ENCODE data around the gene FBXO40. TPM values are rescaled to one million over a fixed set of nuclear protein-coding genes. Genes with fewer than 3 reads are reported as not detected.

The FBXO40 gene
- total RNA-seq, 1 experiment from 2014 or later = not detected

- DNase-seq (no peak), ATAC-seq (no peak)
- Histone ChIP-seq H3K27ac (ENCODE audit: low read length) (no peak overlapping the region), H3K4me1 (ENCODE audit: insufficient read depth, low read length) (no peaks in the 10 kb centered on the region), H3K9ac (ENCODE audit: low read length) (no peak overlapping the region), H4K20me1 (ENCODE audit: low read length) (no peaks in the 10 kb centered on the region), H3K79me2 (ENCODE audit: low read length) (no peaks in the 10 kb centered on the region), H3K9me2 (replicated peaks; ENCODE audit: low read length) (no peaks in the 10 kb centered on the region), H3K4me2 (ENCODE audit: low read length) (no peak overlapping the region), H3K27me3 (ENCODE audit: low read length) (peaks cover 31% of the 10 kb centered on the region; the same call in 1 of the 2 replicates), H3K4me3 (ENCODE audit: low read length) (no peak overlapping the region), H3K9me3 (ENCODE audit: low read length) (no peaks in the 10 kb centered on the region), H3F3A (ENCODE audit: low read length, unreplicated experiment) (no peaks in the 10 kb centered on the region), H3K36me3 (ENCODE audit: low read depth, low read length) (no peaks in the 10 kb centered on the region), H2AFZ (ENCODE audit: low read length) (no peak overlapping the region)
- intact Hi-C loops (cut with micrococcal nuclease) = no loop called here
- BruUV-seq (replicated peaks) = no TSS peak
- POLR2A ChIA-PET (ENCODE audit: unreplicated experiment) = no interaction called here
- TF ChIP-seq EZH2phosphoT487 (IDR thresholded peaks at IDR 0.05; ENCODE audit: borderline replicate concordance, low read length) = no peak
- CTCF ChIA-PET = no interaction called here
Measured at GRCh38 chr3:121619691-121620090, 26.5 kb downstream of the FBXO40 start.

- H3K4me3 ChIP-seq (ENCODE audit: low read length) = no peak overlapping the region
- H3F3A ChIP-seq (ENCODE audit: low read length, unreplicated experiment) = no peaks in the 10 kb centered on the region
- H3K9me3 ChIP-seq (ENCODE audit: low read length) = no peaks in the 10 kb centered on the region
- H4K20me1 ChIP-seq (ENCODE audit: low read length) = no peaks in the 10 kb centered on the region
- H3K9me2 ChIP-seq (replicated peaks; ENCODE audit: low read length) = no peaks in the 10 kb centered on the region
- no peaks in the 10 kb centered on the region for H3K36me3 ChIP-seq (ENCODE audit: low read depth, low read length)
- H3K27ac ChIP-seq (ENCODE audit: low read length) = no peak overlapping the region
- ATAC-seq (no peak), DNase-seq (no peak)
- no peaks in the 10 kb centered on the region for H3K4me1 ChIP-seq (ENCODE audit: insufficient read depth, low read length)
- POLR2A ChIA-PET (ENCODE audit: unreplicated experiment) = no interaction called here
- H3K4me2 ChIP-seq (ENCODE audit: low read length) = no peak overlapping the region
- no peaks in the 10 kb centered on the region for H3K79me2 ChIP-seq (ENCODE audit: low read length)
- peaks cover 31% of the 10 kb centered on the region; the same call in 1 of the 2 replicates for H3K27me3 ChIP-seq (ENCODE audit: low read length)
- intact Hi-C loops (cut with micrococcal nuclease) = no loop called here
- no peak for TF ChIP-seq CTCF (conservative IDR thresholded peaks at IDR 0.05; ENCODE audit: low read depth, low read length)
- TF ChIP-seq EZH2 (IDR thresholded peaks at IDR 0.05; ENCODE audit: low read length, unreplicated experiment) = no peak
- no peak for TF ChIP-seq EZH2phosphoT487 (IDR thresholded peaks at IDR 0.05; ENCODE audit: borderline replicate concordance, low read length)
- H2AFZ ChIP-seq (ENCODE audit: low read length) = no peak overlapping the region
- BruUV-seq (replicated peaks) = no TSS peak
- CTCF ChIA-PET = no interaction called here
- no peak overlapping the region for H3K9ac ChIP-seq (ENCODE audit: low read length)
Measured at GRCh38 chr3:121621491-121621890, 28.3 kb downstream of the FBXO40 start.

DNA sequence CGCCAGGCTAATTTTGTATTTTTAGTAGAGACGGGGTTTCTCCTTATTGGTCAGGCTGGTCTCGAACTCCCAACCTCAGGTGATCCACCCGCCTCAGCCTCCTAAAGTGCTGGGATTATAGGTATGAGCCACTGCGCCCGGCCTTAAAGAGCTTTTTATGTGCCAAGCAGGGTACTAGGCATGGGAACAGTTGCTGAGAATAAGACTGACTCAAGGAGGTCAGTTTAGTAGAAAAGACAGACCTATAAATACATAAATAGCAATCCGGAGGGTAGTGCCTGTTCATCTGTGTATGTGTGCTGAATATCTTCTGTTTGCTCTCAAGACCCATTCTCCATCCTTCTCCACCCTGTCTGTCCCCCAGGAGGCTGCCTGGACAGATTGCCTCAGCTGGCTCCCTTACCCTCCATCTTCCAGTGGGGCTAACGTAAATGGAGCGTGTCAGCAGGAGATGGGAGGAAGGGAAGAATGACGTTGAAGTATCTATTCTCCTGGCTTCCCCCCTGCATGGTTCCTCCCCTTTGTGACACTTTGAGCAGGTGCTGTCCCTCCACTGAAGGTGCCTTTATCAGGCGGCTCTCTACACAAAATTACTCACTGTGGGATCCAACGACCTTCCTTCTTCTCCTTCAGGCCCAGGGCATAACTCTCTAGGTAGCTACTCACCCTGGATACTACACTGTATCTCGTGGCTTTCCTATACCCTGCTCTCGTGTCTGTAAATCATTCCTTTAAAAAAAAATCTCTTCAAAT lies 31.1 kb downstream of the FBXO40 start:
- ATAC-seq (no peak), DNase-seq (no peak)
- peaks cover 31% of the 10 kb centered on the region; the same call in 1 of the 2 replicates for H3K27me3 ChIP-seq (ENCODE audit: low read length)
- no peaks in the 10 kb centered on the region for H3K4me1 ChIP-seq (ENCODE audit: insufficient read depth, low read length)
- H4K20me1 ChIP-seq (ENCODE audit: low read length) = no peaks in the 10 kb centered on the region
- H3K4me3 ChIP-seq (ENCODE audit: low read length) = no peak overlapping the region
- no peak overlapping the region for H3K9ac ChIP-seq (ENCODE audit: low read length)
- H3K4me2 ChIP-seq (ENCODE audit: low read length) = no peak overlapping the region
- POLR2A ChIA-PET (ENCODE audit: unreplicated experiment) = no interaction called here
- intact Hi-C loops (cut with micrococcal nuclease) = no loop called here
- no peaks in the 10 kb centered on the region for H3K36me3 ChIP-seq (ENCODE audit: low read depth, low read length)
- H3K9me2 ChIP-seq (replicated peaks; ENCODE audit: low read length) = no peaks in the 10 kb centered on the region
- BruUV-seq (replicated peaks) = no TSS peak
- H3K79me2 ChIP-seq (ENCODE audit: low read length) = no peaks in the 10 kb centered on the region
- H3K27ac ChIP-seq (ENCODE audit: low read length) = no peak overlapping the region
- no peaks in the 10 kb centered on the region for H3F3A ChIP-seq (ENCODE audit: low read length, unreplicated experiment)
- H2AFZ ChIP-seq (ENCODE audit: low read length) = no peak overlapping the region
- CTCF ChIA-PET = no interaction called here
- TF ChIP-seq EZH2 (IDR thresholded peaks at IDR 0.05; ENCODE audit: low read length, unreplicated experiment) = no peak
- H3K9me3 ChIP-seq (ENCODE audit: low read length) = no peaks in the 10 kb centered on the region

Data from PC-3 (cell line).